HG02678 (cell line): ENCODE data around the gene TBX2.

Experiments used
- ATAC-seq: cut with Tn5 transposase; IDR thresholded peaks from one replicate; pipeline ENCODE4 v1.9.1; 2021; ENCODE audit warnings: mild to moderate bottlenecking, moderate library complexity; ENCODE audit not compliant: unreplicated experiment

Gene TBX2

DNA sequence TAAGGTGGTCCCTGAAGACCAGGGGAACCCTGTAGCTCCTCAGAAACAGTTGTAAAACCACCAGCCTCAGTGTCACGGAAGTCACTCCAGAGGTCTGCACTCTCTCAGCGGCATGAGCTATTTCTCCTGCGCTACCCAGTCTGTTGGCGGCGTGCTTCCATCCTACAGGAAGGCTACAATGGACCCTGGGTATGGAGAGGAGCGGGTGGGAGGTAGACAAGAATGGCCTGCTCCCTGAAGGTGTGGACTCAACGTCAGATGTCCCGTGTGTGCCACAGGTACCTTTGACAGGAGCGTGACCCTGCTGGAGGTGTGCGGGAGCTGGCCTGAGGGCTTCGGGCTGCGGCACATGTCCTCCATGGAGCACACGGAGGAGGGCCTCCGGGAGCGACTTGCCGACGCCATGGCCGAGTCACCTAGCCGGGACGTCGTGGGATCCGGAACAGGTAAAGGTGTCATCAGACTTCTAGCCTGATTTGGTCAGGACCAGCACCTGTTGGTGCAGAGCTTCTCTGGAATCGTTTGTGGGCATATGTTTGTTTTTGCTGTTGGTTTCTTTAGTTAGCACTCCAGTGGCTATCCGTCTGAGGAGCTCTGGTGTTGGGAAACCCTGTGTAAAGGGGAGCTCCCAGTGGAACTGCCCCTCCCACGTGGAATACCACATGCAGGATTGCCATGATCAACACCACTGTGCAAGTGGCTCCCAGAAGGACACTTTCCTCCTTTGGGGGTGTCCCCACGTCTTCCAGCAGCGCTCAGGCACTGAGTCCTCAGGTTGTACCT lies 31.4 kb upstream of the TBX2 start:
- ATAC-seq: no peak

DNA sequence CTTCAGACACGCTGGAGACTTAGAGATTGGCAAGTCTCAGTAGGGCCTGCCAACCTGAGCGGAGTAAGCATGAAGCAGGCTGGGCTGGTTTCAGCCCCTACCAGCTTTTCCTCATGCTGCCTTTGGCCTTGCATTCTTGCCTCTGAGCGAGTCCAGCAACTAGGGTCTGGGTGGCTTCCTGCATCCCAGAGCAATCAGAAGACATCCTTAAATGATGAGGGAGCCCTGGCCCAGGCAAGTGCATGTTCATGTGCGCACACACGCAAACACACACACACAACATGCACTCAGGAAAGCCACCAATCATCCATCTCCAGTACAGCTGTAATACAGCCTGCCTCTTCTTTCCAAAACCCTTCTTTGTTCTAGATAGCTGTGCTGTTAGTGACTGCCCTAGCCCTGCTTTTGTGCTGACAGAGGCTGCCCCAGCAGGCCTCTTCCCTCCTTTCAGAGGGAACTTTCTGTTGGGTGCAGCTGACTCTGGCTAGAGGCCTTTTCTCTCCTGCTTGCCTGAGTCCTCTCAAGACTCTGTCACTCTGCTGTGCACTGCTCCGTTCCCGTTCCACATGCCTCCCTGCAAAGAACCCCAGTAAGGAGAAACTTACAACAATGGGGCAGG lies 30.7 kb upstream of the TBX2 start:
- ATAC-seq: no peak

- no peak for ATAC-seq
Observed at GRCh38 chr17:61369751-61370150, 29.9 kb upstream of the TBX2 start.

DNA sequence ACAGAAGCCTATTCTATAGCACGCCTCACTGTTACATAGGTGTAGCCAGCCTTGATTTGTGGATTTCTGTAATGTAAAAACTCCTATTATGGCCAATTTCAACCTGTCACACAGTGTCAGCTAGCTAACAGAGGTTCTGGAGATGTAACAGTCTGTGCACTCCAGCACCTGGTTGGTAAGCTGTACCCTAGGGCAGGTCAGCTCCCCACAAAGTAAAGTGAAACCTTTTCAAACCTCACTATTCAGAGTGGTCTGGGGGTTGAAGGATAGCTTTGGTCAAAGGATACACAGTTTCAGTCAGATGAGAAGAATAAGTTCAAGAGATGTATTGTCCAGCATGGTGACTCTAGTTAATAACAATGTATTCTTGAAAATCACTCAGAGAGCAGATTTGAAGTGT lies 28.5 kb upstream of the TBX2 start:
- no peak for ATAC-seq

DNA sequence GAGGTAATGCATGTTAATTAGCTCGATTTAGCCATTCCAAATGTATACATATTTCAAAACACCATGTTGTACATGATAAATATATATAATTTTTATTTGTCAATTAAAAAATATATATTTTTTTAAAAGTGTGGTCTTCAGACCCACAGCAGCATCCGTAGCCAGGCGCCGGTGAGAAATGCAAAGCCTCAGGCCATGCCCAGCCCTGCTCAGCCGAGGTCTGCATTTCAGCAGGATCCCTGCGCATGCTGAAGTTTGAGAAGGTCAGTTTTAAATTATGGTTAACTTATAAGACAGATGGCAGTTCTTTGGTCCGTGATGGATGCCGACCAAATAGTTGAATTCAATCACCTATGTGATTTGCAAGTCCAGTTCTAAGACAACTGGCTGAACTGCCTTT lies 28.0 kb upstream of the TBX2 start:
- ATAC-seq: no peak

DNA sequence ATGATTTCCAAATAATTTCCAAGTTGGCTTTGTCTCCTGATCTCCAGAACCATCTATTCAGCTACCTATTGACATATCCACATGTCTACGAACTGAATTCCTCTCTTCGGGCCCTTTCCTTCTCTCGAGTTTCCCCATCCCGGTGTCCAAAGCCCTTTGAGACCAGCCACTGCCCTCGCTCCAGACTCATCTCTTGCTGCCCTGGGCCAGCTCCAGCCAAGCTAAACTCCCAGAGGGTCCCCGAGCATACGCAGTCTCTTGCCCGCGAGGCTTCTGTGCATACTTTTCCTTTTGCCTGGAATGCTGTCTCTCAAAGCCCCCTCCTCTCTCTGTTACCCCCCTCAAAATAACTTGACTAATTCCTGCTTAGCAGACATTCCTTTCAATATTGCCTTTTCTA lies 27.2 kb upstream of the TBX2 start:
- ATAC-seq: no peak

DNA sequence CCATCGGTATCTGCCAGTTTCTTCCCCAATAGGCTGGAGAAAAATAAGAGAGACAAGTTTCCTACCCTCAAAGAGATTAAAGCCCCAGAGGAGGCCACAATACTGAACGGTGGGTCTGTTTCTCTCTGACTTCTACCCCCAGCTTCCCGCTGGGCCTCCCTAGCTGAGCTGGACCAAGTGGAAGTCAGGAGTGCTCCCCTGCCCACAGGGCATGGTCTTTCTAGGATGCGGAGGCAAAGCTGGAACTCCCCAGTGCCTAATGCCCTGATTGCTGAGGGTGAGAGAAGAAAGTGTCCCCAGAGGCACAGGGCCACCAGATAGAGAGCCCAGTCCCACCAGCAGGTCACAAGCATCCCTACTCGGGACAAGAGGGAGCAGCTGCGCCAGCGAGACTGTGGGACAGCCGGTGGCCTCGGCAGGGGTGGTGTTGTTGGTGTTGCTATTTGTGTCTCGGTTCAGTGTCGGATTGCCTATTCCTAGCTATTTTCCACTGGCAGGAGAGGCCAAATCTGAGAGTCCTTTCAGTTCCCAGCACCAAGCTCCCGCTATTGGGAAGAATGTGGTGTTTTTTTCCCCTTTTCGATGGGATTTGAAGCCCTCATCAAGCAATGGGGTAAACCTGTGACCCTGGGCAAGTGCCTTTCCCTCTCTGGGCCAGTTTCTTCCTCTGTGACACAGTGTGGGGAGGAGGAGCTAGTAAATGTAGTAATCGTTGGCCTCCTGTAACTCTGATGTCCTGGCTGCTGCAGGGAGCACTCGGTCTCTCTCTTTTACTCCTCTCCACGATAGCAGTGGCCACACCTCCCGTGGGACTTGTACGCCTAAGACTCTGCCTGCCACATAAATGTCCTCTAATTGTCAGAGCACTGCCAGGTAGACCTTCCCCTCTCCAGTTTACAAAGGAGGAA lies 22.5 kb upstream of the TBX2 start:
- no peak for ATAC-seq

DNA sequence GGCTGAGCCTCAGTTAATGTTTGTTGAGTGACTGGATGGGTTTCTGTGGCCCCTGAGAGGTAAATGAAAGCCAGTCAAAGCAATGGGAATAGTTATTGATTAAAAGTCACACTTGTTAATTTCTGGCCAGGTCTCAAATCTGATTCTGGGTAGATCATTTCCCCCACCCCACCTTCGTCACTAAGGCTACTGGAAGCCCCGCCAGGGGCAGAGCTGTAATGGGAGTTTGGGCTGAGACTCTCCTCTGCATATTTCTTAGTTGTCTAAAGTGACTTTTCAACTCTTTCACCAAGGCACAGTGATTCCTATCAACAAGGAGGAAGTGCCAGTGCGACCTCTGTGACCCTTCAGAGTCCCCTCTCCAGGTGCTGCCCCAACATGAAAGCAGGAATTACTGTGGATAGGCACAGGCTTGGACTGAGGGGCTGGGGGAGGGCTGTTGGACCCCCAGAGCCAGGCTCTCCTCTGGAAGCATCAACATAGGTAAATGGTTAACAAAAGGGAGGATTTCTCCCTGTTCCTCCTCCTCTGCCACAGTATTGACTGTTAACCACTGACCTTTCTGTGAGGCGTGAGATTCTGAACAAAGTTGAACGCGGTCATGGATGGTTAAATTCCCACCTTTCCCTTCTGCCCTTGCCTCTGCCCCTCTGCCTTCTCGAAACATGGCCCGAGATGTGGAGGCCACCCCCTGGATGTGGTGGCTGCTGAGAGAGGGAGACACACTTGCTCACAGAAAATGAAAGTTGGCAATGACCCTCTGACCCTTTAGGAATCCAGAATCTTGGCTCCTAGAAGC lies 20.8 kb upstream of the TBX2 start:
- ATAC-seq: no peak

DNA sequence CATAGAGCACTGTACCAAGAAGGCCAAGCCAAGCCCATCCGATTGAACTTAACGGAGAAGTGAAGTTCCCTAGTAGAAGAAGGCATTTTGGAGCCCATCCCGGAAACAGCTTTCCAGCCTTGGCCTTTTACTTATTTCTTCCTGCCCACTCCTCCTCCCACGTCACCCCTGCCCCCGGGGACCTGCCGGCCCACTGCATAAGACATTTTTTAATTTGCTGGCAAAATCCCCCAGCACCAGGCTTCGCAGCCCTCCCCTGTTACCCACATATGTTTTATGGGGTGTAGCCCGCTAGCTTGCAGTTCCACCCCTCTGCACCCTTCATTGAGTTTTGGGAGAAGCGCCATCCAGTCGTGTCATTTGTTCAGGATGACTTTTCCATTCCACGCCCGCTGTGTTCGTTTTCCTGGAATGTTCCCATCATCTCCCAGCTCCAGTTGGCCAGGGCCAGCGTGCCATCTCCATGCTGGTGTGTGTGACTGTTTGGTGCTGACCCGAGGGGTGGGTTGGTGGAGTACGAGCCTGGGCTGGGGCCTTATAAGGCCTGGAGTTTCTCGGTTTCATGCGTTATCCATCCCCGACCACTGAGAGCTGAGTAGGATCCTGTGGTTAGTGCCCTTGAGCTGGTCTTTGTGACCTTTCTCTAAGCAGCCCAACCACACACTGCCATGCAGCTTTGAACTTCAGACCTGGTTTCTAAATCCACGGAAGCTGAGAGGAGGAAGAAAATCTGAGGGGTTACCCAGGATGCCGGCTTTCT lies 20.0 kb upstream of the TBX2 start:
- ATAC-seq: no peak

DNA sequence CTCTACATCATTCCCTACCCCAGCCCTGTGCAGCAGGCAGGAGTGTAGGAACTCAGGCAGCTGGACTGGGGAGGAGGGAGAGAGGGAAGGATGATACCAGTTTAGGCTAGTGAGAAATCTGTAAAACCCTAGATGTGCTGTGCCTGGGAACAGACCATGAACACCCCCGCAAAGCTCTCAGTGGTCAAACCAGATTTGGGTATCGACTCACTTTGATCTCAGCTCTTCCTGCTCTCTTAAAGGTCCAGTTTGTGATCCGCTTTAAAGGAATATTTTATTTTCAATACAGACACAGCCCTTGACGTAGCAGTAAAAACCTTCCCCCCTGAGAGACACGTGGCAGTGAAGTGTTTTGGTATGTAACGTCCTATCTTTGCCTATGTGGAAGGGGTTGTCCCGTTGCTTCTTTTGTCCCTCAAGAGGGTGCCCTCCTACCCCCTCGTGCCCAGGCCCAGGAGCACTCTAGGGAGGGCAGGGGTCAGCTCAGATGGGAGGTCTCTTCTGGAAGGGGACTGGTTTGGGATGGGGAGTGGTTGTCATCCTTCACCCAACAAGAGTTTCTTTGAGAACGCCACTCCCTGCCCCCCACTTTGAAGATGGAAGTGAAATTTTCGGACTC lies 19.3 kb upstream of the TBX2 start:
- ATAC-seq: no peak

DNA sequence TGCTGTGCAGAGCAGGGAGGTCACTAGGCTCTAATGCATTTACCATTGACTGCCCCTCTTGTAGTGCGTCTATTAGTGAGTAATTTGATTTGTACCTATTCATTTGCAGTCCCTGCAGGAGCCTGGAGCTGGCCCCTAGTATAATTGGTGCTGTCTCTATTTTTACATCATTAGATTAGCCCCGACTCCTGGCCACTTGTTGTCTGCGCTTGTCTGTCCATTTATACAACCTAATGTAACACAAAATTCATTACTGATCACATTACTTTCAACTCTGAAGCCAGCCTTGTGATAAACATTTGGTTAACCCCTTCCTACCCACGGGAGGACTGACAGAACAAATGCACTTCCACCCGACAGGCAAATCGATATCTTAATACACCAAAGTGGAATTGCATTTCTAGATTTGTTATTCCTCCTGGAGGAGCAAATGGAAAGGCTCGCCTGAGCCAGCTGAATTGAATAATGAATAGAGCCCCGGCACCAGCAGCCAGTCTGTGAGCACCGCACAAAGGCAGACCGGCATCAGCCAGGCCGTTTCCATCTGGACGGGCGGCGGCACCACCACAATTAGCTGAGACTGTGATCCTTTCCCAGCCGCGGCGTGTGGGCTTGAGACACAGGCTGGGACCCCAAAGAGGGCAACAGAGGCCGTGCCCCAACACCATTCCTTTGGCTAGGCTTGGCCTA lies 18.7 kb upstream of the TBX2 start:
- no peak for ATAC-seq

DNA sequence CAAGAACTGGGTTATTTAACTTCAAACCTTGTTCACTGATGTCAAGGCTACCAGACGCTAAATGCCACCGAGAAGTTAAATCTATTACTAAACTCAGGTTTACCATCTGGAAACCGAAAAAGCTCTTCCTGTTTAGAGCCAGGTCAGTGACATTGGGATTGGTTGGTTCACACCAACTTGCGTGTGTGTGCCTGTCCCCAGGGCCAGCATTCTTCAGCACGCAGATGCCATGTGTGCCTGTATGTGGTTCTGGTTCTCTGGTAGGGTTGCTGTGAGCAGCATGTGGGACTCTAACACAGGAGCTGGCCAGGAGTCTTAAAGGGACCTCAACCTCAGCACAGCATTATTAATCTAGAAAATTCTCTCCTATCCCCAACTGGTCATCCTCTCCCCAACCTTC lies 18.1 kb upstream of the TBX2 start:
- ATAC-seq: no peak

GRCh38 chr17:61382796-61383688 lies 16.6 kb upstream of the TBX2 start:
- ATAC-seq: no peak

GRCh38 chr17:61383689-61384201 lies 15.9 kb upstream of the TBX2 start:
- no peak for ATAC-seq

GRCh38 chr17:61384354-61384691 lies 15.3 kb upstream of the TBX2 start:
- ATAC-seq: no peak

GRCh38 chr17:61384692-61385576 lies 14.7 kb upstream of the TBX2 start:
- ATAC-seq: no peak

- no peak for ATAC-seq
Observed at GRCh38 chr17:61385577-61386236, 13.9 kb upstream of the TBX2 start.
